Stimulated activated CD8-positive, alpha-beta memory T cell treated with anti-CD3 and anti-CD28 coated beads, Interleukin-15, amount 100 ng/mL, for 48 hours (primary cell): ENCODE data around the gene SSX2IP.
"Not testable (repeated sequence)": the region's sequence is repeated elsewhere in the genome, so short reads cannot be mapped to it uniquely, and the experiment has no call there.

Experiments used
- DNase-seq, 2 donors: peaks; one replicate each; pipeline ENCODE4 v3.0.0-alpha.2; 2020; ENCODE audit warnings: low read depth in 2 of 2

SSX2IP gene

DNA sequence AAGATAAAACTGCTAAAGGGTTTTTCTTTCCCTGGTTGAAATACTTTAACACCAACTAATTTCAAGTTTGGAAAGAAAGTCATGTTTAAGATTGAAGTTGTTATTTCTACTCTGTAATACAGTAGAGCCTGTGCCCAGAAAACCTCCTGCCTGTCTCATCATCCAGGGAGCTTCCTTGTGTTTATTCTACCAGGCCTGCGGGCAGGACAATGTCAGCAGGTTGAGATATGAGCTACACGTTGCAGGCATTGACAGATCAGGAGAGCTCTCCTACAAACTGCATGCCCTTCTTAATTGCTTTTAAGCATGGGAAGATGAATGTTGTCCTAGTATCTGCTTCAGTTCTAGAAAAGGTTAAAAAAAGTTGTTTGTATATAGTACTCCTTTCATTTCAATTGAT, 72.9 kb downstream of the SSX2IP start:
- no peak for DNase-seq

DNA sequence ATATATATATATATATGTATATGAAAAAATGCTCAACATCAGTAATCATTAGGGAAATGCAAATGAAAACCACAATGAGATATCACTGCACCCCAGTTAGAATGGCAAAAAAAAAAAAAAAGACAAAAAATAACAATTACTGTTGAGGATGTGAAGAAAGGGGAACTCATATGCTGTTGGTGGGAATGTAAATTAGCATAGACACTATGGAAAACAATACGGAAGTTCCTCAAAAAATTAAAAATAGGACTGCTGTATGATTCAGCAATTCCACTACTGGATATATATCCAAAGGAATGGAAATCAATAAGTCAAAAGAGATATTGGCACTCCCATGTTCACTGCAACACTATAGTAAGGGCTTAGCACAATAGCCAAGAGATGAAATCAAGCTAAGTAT, 74.5 kb downstream of the SSX2IP start:
- no peak for DNase-seq

DNA sequence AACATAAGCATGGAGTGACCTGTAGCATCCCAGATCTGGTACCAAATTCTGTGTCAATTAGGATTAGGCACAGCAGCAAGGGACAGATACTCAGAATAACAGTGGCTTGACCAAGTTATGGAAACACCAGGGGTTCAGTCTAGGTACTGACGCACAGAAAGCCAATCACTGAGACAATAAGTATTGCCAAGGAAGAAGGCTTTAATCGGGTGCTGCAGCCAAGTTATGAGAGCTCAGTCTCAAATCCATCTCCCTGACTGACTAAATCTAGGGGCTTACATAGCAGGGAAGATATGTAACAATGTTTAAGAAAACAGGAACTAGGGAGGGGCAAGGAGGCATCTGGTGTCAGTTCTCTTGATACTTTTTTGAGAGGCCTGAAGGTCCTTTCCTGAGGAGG, 76.4 kb downstream of the SSX2IP start:
- DNase-seq, result no peak

DNA sequence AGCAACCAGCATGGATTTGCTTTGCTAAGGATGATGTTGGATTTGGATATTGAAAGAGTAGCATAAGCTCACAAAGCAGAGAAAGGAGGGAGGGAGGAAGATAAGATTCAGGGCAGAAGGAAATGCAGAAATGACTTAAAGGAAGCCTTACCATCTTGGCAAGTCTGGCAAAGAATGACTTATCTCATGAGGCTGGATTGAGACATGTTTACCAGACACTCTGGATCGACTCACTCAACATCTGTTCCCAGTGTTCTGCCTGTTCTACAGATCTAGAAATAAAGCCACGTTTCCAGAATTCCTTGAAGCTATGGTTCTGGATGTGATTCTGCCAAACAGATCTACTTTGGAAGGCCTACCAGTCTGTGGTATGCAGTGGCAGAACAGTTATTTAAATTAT, 77.2 kb downstream of the SSX2IP start:
- no peak for DNase-seq

DNA sequence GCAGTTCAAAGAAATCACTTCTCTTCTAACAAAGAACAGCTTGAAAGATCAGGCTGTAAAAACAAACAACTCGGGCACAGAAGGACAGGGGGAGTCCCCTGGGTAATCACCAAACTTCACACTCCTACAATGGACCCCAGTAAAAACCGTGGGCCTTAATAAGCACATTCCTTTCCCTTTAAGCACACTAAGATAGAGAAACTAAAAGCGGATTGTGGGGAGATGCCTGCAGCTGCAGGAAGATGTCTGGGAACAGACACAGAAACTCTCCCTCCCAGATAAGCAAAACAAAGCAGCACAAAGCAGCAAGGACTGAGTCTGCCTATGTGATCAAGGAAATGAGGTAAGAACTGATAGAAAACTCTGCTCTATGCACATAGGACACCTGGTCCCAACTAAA, 78.5 kb downstream of the SSX2IP start:
- DNase-seq, result no peak

DNA sequence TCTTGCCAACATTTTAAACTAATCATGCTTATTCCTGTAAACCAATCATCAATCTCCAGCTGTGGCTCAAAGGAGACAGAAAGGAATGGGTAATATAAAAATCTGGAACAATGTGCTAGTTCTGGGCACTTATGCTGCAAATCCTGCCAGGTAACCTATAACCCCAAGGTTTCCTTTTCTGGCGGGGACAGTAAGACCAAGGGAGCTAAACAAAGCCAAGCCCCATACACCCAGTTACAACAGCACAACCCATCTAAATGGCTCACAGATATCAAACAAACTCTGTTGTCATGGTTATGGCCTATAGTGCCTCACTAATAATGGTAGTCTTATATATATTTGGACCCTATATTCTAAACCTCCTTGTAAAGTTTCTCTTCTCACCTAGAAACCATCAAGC, 79.2 kb downstream of the SSX2IP start:
- DNase-seq, result no peak

DNA sequence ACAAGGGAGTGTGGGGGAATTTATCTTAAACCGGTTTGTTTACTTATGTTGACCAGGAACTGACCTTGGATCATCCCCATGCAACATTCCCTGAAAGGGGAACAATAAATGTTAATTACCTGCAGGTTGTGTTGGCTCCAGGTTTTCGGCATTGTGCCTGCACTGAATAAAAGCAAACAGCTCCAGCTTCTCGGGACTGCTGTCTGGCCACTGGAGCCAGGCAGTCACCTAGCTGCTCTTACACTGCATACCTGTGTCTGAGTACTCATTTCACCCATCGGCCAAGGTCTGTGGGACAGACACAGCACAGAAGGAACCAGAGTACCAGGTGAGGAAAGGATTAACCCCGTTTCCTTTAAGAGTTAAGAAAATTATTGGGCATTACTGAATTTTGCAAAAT, 83.3 kb downstream of the SSX2IP start:
- no peak for DNase-seq

DNA sequence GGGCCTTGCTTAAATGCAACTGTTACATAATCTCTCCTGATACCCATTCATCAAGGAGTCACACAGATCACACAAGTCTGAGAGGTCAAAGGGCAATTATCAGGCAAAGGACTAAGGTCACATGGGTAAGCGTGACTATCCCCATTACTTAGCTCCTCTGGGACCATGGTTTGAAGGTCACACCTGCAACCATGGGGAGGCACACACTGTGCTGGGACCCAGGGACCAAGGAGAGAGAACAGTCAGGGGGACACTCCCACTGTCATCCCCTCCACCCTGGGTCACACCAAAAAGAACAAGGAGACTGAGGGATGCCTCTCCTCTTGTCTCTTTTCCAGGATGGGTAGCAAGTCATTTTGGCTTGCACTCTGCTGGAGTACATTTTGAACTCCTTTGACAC, 85.1 kb downstream of the SSX2IP start:
- DNase-seq, result no peak

DNA sequence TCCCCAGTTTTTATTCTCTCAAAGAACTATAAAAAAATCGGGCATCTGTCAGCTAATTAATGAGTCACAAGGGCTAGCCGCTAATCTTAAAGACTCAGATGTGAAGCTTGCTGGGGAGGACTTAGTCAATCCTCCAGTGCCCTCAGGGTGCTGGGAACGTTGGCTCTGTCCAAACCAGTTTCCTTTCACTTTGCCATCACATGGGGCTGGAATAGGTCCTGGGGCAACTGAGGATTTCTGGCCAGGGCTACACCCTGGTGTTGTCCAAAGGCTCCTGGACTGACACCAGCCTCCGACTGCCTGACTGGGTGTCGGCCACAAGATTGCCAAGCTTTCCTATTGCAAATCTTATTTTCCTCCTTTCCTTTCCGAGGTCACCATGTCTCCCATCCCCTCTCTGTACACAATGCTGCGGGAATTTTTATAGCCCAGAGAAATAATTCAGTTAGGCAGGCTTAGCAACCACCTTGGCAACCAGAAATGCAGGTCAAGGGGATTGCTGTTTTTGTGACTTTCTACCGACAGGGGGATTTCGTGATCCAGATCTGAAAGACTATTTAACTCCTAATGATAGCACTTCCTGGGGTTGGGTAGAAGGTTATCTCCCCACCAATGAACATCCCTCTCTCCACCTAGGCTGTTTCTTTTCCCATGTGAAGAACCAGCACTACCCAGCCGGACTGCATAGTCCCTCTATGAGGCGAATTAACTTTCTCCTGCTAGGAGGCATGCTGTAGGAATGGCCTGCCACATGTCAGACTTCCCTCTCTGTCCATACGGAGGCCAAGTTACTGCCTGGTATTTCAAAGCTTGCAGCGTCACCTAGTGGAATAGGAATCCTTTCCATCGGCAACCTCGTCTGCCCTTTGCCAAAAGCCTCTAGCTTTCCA, 86.1 kb downstream of the SSX2IP start:
- DNase-seq, result no peak

DNA sequence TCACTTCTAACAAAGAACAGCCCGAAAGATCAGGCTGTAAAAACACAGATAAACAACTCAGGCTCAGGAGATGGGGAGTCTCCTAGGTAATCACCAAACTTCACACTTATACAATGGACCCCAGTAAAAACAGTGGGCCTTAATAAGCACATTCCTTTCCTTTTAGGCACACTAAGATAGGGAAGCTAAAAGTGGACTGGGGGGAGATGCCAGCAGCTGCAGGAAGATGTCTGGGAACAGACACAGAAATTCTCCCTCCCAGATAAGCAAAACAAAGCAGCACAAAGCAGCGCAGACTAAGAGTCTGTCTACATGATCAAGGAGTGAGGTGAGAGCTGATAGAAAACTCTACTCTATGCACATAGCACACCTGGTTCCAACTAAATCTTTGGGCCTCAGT, 87.0 kb downstream of the SSX2IP start:
- no peak for DNase-seq

DNA sequence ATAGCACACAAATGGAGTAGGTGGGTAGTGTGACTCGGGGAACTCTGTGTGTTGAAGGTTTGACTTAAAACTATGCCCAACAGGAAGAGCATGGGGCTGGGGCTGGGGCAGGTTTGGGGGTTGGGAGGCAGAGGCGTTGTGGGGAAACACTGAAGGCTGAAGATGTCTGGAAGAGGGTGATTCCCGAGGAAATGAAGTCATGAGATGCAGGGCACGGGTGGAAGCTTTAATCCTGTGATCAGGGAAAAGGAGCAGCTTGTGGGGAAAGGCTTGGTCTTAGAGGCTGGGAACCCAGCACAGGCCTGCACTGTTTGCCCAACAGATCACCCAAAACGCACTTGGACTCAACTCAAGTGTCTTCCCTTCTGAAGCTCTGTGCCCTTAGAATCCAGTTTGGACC, 89.5 kb downstream of the SSX2IP start:
- no peak for DNase-seq

DNA sequence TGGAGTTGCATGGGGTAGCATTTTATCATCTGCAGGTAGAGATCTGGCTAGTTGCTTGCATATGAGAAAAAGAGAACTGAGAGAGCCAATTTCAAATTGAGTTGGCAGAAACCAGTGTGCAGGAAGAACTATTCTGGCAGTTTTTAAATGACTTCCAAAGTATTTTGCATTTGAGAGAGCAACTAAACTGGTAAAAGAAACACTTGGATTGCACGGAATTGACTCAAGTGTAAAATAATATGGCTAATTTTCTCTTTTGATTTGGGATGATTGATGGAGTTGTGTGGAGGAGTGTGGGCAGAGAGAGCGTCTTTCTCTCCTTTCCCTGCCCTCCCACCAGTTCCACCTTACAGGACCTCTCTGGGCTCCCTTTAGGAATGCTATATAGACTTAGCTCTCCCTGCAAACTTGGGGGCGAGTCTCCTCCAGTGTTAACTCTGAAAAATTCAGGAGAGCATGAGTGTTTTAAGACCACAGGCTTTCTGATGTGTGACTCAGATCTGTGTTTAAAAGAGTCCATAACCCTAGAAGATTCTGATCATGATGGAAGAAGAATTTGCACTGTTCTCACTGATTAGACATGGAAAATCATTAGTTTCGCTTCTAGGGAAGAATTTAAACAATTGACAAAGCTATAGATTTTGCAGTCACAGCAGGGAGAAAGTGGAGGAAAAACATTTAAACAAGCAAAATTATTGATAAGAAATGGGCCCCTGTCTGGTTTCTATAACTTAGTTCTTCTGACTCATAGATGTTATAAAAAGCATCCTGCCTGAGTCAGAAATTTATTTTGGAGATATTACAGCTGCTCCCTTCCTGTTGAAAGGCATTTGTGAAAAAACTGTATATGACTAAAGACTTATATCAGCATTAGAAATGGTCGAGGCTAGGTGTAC, 91.2 kb downstream of the SSX2IP start:
- no peak for DNase-seq

DNA sequence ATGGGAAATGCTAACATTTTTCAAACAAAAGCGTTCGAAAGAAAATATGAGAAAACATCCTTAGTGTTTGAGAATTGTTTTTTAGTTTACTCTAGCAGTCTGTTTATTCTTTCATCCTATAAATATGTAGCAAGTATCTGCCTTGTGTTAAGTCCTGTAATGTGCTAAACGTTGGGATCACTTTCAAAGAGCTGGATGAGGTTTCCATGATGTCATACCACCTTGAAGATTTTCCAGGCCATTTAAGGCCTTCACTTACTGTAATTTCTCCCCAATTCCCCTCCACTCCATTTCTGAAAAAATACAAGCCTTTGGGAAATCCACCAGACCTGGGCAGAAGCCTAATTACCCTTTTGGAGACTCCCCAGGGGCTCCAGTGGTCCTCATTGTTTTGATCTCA, 91.8 kb downstream of the SSX2IP start:
- no peak for DNase-seq

DNA sequence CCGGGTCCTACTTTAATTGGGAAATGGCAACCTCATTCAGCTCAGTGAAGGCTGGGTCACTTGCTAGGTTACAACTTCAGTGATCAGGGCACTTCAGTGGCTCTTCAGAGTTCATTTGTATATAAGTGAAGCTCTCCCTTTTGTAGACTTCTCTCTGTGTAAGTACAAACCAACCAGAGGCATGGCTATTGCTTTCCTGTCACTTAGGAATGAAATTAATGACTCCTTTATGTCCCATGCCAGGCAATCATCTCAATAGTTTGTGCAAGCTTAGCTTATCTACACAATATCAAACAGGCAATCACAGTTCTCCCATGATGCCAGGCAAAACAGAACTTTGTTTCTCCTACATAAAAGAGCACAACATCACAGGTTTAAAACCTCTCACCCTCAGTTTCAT, 93.2 kb downstream of the SSX2IP start:
- DNase-seq, result no peak

DNA sequence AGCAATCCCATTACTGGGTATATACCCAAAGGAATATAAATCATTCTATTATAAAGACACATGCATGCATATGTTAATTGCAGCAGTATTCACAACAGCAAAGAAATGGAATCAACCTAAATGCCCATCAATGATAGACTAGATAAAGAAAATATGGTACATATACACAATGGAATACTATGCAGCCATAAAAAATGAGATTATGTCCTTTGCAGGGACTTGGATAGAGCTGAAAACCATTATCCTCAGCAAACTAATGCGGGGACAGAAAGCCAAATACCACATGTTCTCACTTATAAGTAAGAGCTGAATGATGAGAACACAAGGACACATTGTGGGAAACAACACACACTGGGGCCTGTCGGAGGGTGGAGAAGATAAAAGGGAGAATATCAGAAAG, 95.3 kb downstream of the SSX2IP start:
- not testable (repeated sequence) for DNase-seq
